IMR-90 (cell line): Measurements from ENCODE around the gene TAF6L. TPM values are rescaled to one million over a fixed set of nuclear protein-coding genes. Genes with fewer than 3 reads are reported as not detected.

Experiments
- ATAC-seq: fragments of 200-7000 bp; cut with Tn5 transposase; 2 replicates; pipeline ENCODE4 v1.9.1; 2020; ENCODE audit warnings: low read depth, mild to moderate bottlenecking, moderate library complexity
- BruUV-seq: library from RNA; stranded (reverse); fragments of 400-500 nt; replicated peaks from 2 replicates; lab custom pipeline; 2021; lab: Mats Ljungman, UMichigan
- CTCF ChIA-PET: fragments of 300-600 bp; formaldehyde crosslinking; extraction: SDS; loops from one replicate; lab custom pipeline; 2021; ENCODE audit warnings: antibody characterized with exemption; lab: Yijun Ruan, JAX
- POLR2A ChIA-PET: fragments of 300-600 bp; sonication (Branson Sonifier 250); formaldehyde crosslinking; loops from one replicate; lab custom pipeline; 2022; ENCODE audit warnings: antibody characterized with exemption; ENCODE audit not compliant: unreplicated experiment; lab: Charles Lee
- DNase-seq: peaks from one replicate; pipeline ENCODE4 v3.0.0; 2013
- H2AFZ ChIP-seq: replicated peaks from 2 replicates; pipeline ENCODE3; 2013; ENCODE audit warnings: low read length, mild to moderate bottlenecking; ENCODE audit not compliant: poor library complexity
- H2AK5ac ChIP-seq: 2 replicates; pipeline ENCODE4 v1.6.1; 2013; ENCODE audit warnings: low read depth, low read length, inconsistent platforms
- H2AK9ac ChIP-seq: replicated peaks from 2 replicates; pipeline ENCODE3; 2013; ENCODE audit warnings: mild to moderate bottlenecking, low read depth, low read length, moderate library complexity; ENCODE audit not compliant: poor library complexity
- H2BK120ac ChIP-seq: 2 replicates; pipeline ENCODE4 v1.6.1; 2013; ENCODE audit warnings: low read depth, low read length, inconsistent platforms
- H2BK15ac ChIP-seq: 3 replicates; pipeline ENCODE4 v1.6.1; 2013; ENCODE audit warnings: low read depth, low read length, inconsistent platforms
- H2BK20ac ChIP-seq: 2 replicates; pipeline ENCODE4 v1.6.1; 2013; ENCODE audit warnings: low read depth, mild to moderate bottlenecking, inconsistent platforms, low read length, moderate library complexity
- H2BK5ac ChIP-seq: 2 replicates; pipeline ENCODE4 v1.6.1; 2013; ENCODE audit warnings: mild to moderate bottlenecking, low read depth, low read length, inconsistent platforms; ENCODE audit not compliant: poor library complexity, severe bottlenecking
- H3K14ac ChIP-seq: replicated peaks from 2 replicates; pipeline ENCODE4 v1.6.1; 2013; ENCODE audit warnings: low read depth, low read length, inconsistent platforms
- H3K18ac ChIP-seq: 2 replicates; pipeline ENCODE4 v1.6.1; 2013; ENCODE audit warnings: low read depth, low read length, control low read depth
- H3K23ac ChIP-seq: 2 replicates; pipeline ENCODE4 v1.6.1; 2013; ENCODE audit warnings: low read depth, low read length, inconsistent platforms
- H3K27ac ChIP-seq: 2 replicates; pipeline ENCODE4 v1.5.1; 2013; ENCODE audit warnings: mild to moderate bottlenecking, control low read depth, low read length; ENCODE audit not compliant: insufficient read depth
- H3K27me3 ChIP-seq: 2 replicates; pipeline ENCODE4 v1.6.1; 2013; ENCODE audit warnings: low read length; ENCODE audit not compliant: control insufficient read depth, insufficient read depth
- H3K36me3 ChIP-seq: 2 replicates; pipeline ENCODE4 v1.6.1; 2013; ENCODE audit warnings: low read length, mixed read lengths; ENCODE audit not compliant: control insufficient read depth, insufficient read depth
- H3K4ac ChIP-seq: 2 replicates; pipeline ENCODE4 v1.6.1; 2013; ENCODE audit warnings: low read depth, low read length, inconsistent platforms
- H3K4me1 ChIP-seq: 2 replicates; pipeline ENCODE4 v1.6.1; 2013; ENCODE audit warnings: low read length, mixed read lengths; ENCODE audit not compliant: control insufficient read depth, insufficient read depth
- H3K4me2 ChIP-seq: 2 replicates; pipeline ENCODE4 v1.6.1; 2013; ENCODE audit warnings: low read depth, mild to moderate bottlenecking, control low read depth, low read length, moderate library complexity
- H3K4me3 ChIP-seq: 2 replicates; pipeline ENCODE4 v1.5.1; 2013; ENCODE audit warnings: low read depth, mild to moderate bottlenecking, control low read depth, low read length, moderate library complexity; ENCODE audit not compliant: insufficient read depth
- H3K56ac ChIP-seq: 2 replicates; pipeline ENCODE4 v1.6.1; 2013; ENCODE audit warnings: low read length, inconsistent platforms; ENCODE audit not compliant: insufficient read depth; ENCODE audit errors: extremely low read depth
- H3K79me1 ChIP-seq, 2 experiments: 2 replicates each; pipeline ENCODE4 v1.6.1; 2013; ENCODE audit warnings: low read length in 2 of 2, inconsistent platforms in 1 of 2, low read depth in 1 of 2
- H3K9ac ChIP-seq: 2 replicates; pipeline ENCODE4 v1.6.1; 2013; ENCODE audit warnings: low read depth, low read length, control low read depth
- H3K9me1 ChIP-seq: 2 replicates; pipeline ENCODE4 v1.6.1; 2013; ENCODE audit warnings: low read length, inconsistent platforms; ENCODE audit not compliant: insufficient read depth
- H3K9me3 ChIP-seq: 2 replicates; pipeline ENCODE4 v1.6.1; 2013; ENCODE audit warnings: low read length; ENCODE audit not compliant: control insufficient read depth, insufficient read depth
- H4K20me1 ChIP-seq: 2 replicates; pipeline ENCODE4 v1.6.1; 2013; ENCODE audit warnings: low read length, inconsistent platforms; ENCODE audit not compliant: insufficient read depth
- H4K5ac ChIP-seq: 2 replicates; pipeline ENCODE4 v1.6.1; 2013; ENCODE audit warnings: mild to moderate bottlenecking, low read depth, low read length, control low read depth
- H4K8ac ChIP-seq, 2 experiments: 2 replicates each; pipeline ENCODE4 v1.6.1; 2013; ENCODE audit warnings: low read depth in 2 of 2, low read length in 2 of 2, control low read depth in 1 of 2, inconsistent platforms in 1 of 2
- H4K91ac ChIP-seq: 2 replicates; pipeline ENCODE4 v1.6.1; 2013; ENCODE audit warnings: low read depth, low read length, inconsistent platforms; ENCODE audit not compliant: insufficient read depth
- ELK1 ChIP-seq: fragments of 150-350 bp; IDR thresholded peaks from 2 replicates; pipeline ENCODE4 v1.6.1; 2016; ENCODE audit warnings: low read depth, mild to moderate bottlenecking, low read length, moderate library complexity, borderline replicate concordance
- MAZ ChIP-seq: IDR thresholded peaks from 2 replicates; pipeline ENCODE4 v1.6.1; 2012; ENCODE audit warnings: low read depth, mild to moderate bottlenecking, low read length, improper control_type of control experiment, moderate library complexity, borderline replicate concordance
- MXI1 ChIP-seq: IDR thresholded peaks from 2 replicates; pipeline ENCODE4 v1.6.1; 2012; ENCODE audit warnings: low read depth, mild to moderate bottlenecking, low read length, moderate library complexity, borderline replicate concordance
- RFX5 ChIP-seq: IDR thresholded peaks from 2 replicates; pipeline ENCODE4 v1.8.0; 2012; ENCODE audit warnings: low read depth, mild to moderate bottlenecking, low read length, moderate library complexity
- SMC3 ChIP-seq: fragments of 150-350 bp; IDR thresholded peaks from 2 replicates; pipeline ENCODE4 v1.6.1; 2016; ENCODE audit warnings: low read depth, mild to moderate bottlenecking, antibody characterized with exemption, low read length, moderate library complexity
- WGBS, 2 experiments: methylation state at CpG; one replicate each; pipeline versions ENCODE4 v1.1.5 to v1.1.7; 2013; ENCODE audit warnings: missing lambda C conversion rate in 2 of 2; ENCODE audit not compliant: insufficient read length in 1 of 2; ENCODE audit errors: extremely low coverage in 2 of 2; 5-methylcytosine and 5-hydroxymethylcytosine counted together
- dilution Hi-C: fragments of 300-500 bp; cut with HindIII; formaldehyde crosslinking; loops from one replicate; pipeline ENCODE4 v1.14.3; 2018; ENCODE audit warnings: low sequenced_read_pairs; ENCODE audit not compliant: unreplicated experiment
- in situ Hi-C: fragments of 300-500 bp; cut with MboI; formaldehyde crosslinking; loops from 3 replicates; pipeline ENCODE4 v1.14.3; 2019; ENCODE audit warnings: low sequenced_read_pairs, inconsistent platforms, mixed read lengths
- intact Hi-C: fragments of 100-400 bp; cut with micrococcal nuclease; formaldehyde crosslinking; loops from 2 replicates; pipeline ENCODE4 v1.10.0; 2022
- polyA plus RNA-seq, 3 experiments: library from polyadenylated mRNA; depleted of rRNA; stranded (reverse); fragments of >200 nt; gene quantifications; 2 replicates each; pipeline ENCODE4 v1.2.3, GENCODE V29; 2012; ENCODE audit warnings: low replicate concordance in 1 of 3
- total RNA-seq: library from RNA; depleted of rRNA; stranded (reverse); fragments of >200 nt; gene quantifications from 2 replicates; pipeline ENCODE4 v1.2.3, GENCODE V29; 2012

The TAF6L gene
- total and polyA plus RNA-seq, 2 of the 4 experiments (the other 2 are of a cell fraction): 9.5 to 13.5 TPM

- Histone ChIP-seq H3K56ac (no peak overlapping the region), H3K23ac (no peak overlapping the region), H3K9ac (no peak overlapping the region), H3K27ac (no peak overlapping the region), H3K9me3 (no peaks in the 10 kb centered on the region), H2AFZ (no peak overlapping the region), H2AK9ac (no peak overlapping the region), H2AK5ac (no peak overlapping the region), H4K91ac (no peak overlapping the region), H3K4me1 (no peaks in the 10 kb centered on the region), H2BK15ac (no peak overlapping the region), H4K5ac (no peak overlapping the region), H3K18ac (no peak overlapping the region), H3K36me3 (peaks cover 39% of the 10 kb centered on the region), H3K79me1 (peaks cover 2 to 14% of the 10 kb centered on the region in 2 experiments; a peak in 3 of 4 replicates), H4K20me1 (no peaks in the 10 kb centered on the region), H3K4ac (no peak overlapping the region), H2BK20ac (no peak overlapping the region), H3K27me3 (no peaks in the 10 kb centered on the region), H2BK120ac (no peak overlapping the region), H4K8ac (no peak overlapping the region), H3K4me3 (no peak overlapping the region), H3K14ac (no peak overlapping the region), H2BK5ac (no peak overlapping the region), H3K9me1 (no peaks in the 10 kb centered on the region), H3K4me2 (no peak overlapping the region)
- ChIA-PET CTCF (no interaction called here), POLR2A (no interaction called here)
- in situ Hi-C loops: no loop called here
- dilution Hi-C loops: no loop called here
- DNase-seq: no peak
- BruUV-seq: no TSS peak
- intact Hi-C loops: no loop called here
- TF ChIP-seq MXI1 (no peak), RFX5 (no peak), SMC3 (no peak), ELK1 (no peak), MAZ (no peak)
- ATAC-seq: no peak
- 80% methylated on average over 3 of the region's 3 CpGs; no CpG with 5 or more reads in 1 of the 2 experiments for WGBS, 2 experiments
These were observed 7.2 kb downstream of the TAF6L start for GRCh38 chr11:62778441-62778840.
